ENCODE measurements around the gene GRIP2.
A peak's percentile ranks its signal among the peaks of the same experiment; 100 is the strongest.

GRIP2 gene

GRCh38 chr3:14538451-14539088 is 1.6 kb downstream of the GRIP2 start:
- DNase-seq: no peak

GRCh38 chr3:14537590-14538450 is 2.3 kb downstream of the GRIP2 start:
- DNase-seq: no peak

- no peak for DNase-seq
Measured at GRCh38 chr3:14536837-14537589, 3.1 kb downstream of the GRIP2 start.

GRCh38 chr3:14536055-14536815 is 3.9 kb downstream of the GRIP2 start:
- no peak for DNase-seq

GRCh38 chr3:14535616-14536015 is 4.5 kb downstream of the GRIP2 start:
- DNase-seq: no peak

GRCh38 chr3:14534516-14535191 is 5.5 kb downstream of the GRIP2 start:
- no peak for DNase-seq

GRCh38 chr3:14533457-14533958 is 6.6 kb downstream of the GRIP2 start:
- DNase-seq: no peak

- DNase-seq: no peak
Measured at GRCh38 chr3:14532691-14533456, 7.3 kb downstream of the GRIP2 start.

- no peak for DNase-seq
Measured at GRCh38 chr3:14531856-14532395, 8.2 kb downstream of the GRIP2 start.

- no peak for DNase-seq
Measured at GRCh38 chr3:14528081-14528480, 12.1 kb downstream of the GRIP2 start.

- no peak for DNase-seq
Measured at GRCh38 chr3:14525685-14526631, 14.2 kb downstream of the GRIP2 start.

GRCh38 chr3:14524920-14525660 is 15.1 kb downstream of the GRIP2 start:
- DNase-seq: no peak

- DNase-seq: peak; percentile 13
Measured at GRCh38 chr3:14524311-14524711, 15.8 kb downstream of the GRIP2 start.

- DNase-seq: peak; percentile 9
Measured at GRCh38 chr3:14523792-14524191, 16.4 kb downstream of the GRIP2 start.

- no peak for DNase-seq
Measured at GRCh38 chr3:14522768-14523167, 17.4 kb downstream of the GRIP2 start.

GRCh38 chr3:14522129-14522691 is 17.9 kb downstream of the GRIP2 start:
- no peak for DNase-seq

GRCh38 chr3:14521611-14522010 is 18.5 kb downstream of the GRIP2 start:
- DNase-seq: peak; percentile 12

- DNase-seq: peak; percentile 1
Measured at GRCh38 chr3:14520967-14521366, 19.2 kb downstream of the GRIP2 start.

GRCh38 chr3:14520149-14520548 is 20.0 kb downstream of the GRIP2 start:
- DNase-seq: peak; percentile 11

All from CD4-positive, alpha-beta T cell treated with Interleukin-15 for 1 hour (primary cell).